GM19238 (cell line): ENCODE measurements around the gene POLR2J3.
"Not testable (repeated sequence)": the region's sequence is repeated elsewhere in the genome, so short reads cannot be mapped to it uniquely, and the experiment has no call there.

Experiments used
- DNase-seq: peaks from one replicate; pipeline ENCODE4 v3.0.0; 2011; ENCODE audit warnings: low spot score; ENCODE audit not compliant: insufficient read length

POLR2J3 gene

DNA sequence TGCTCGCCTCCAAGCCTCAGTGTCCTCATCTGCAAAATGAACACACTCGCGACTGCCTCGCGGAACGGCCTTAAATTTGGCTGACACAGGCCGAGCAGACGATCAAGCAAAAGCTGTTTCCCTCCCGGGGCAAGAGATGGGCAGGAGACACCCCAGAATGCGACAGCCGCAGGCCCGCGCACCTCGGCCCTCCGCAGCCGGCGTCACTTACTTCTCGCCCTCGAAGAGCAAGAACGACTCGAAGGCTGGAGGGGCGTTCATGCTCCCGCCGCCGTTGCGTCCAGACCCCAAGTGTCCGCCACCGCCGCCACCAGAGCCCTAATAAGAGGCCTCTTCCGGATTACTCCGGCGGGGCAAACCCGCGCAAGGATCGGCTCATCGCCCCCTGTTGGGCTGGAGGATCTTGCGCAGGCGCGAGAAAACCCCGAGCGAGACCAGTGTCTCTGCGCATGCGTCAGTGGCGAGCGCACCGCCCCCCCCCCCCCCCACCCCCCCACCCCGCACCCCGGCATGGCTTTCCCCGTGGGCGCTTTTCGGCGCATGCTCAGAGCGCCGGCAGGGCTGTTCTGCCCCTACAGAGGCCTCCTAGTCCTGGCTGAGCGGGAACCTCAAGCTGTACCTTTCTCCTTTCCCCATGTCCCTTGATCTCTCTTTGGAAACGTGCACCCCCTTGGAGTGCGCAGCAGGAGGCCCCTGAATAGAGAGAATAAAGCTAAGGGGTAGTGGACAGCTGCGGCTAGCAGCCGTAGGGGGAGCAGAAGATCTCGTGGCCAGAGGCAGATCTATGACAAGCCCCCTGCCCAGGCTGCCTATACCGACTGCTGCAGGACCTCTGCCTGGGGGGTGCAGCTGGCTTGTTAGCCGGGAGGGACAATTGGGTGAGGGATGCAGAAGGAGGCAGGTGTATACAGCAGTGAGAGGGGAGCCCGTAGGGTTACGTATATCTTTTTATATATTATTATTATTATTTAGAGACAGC lies at the start of gene POLR2J3:
Gene POLR2J3 (minus strand): TSS at position 323 of the 979 bp plus-strand sequence. CDS start 62 bp downstream, at position 261.
- not testable (repeated sequence) for DNase-seq

DNA sequence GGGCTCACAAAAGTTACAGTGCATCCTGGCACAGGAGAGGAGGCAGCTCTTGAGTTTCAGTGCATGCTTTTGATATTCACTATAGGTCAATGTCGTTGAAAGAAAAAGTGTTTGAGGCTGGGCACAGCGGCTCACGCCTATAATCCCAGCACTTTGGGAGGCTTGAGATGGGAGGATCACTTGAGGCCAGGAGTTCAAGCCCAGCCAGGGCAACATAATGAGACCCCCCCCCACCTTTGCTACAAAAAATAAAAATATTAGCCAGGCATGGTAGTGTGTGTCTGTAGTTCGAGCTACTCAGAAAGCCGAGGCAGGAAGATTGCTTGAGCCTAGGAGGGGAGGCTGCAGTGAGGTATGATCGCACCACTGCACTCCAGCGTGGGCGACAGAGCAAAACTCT lies 45.7 kb upstream of the POLR2J3 start:
- DNase-seq = not testable (repeated sequence)

DNA sequence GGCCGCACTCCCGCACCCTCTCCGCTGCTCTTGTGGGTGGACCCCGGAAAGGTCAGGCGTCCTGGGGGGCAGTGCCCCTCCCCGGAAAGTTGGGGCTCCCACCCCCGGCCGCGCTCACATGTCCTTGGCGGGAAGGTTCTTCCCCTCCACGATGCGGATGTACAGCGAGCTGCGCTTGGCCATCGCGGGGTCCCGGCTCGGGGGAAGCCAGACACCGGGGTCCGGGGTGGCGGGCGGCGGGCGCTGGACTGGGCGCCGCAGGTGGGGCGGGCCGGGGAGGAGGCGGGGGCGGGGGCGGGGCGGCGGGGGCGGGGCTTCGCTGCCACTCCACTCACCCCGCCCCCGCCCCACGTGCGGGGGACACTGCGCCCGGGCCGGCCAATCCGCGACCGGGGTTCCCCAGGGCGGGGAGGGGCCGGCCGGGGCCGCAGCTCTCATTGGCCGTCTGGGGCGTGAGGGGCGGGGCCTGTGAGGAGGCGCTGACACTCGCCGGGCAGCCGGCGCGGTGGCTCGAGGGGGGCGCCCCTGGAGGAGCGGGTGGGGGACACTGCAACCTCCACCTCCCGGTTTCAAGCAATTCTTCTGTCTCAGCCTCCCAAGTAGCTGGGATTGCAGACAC lies 44.2 kb upstream of the POLR2J3 start, which contains the start of gene RASA4:
Gene RASA4 (minus strand): TSS at position 250 of the 619 bp plus-strand sequence. CDS start 67 bp downstream, at position 183.
- not testable (repeated sequence) for DNase-seq

DNA sequence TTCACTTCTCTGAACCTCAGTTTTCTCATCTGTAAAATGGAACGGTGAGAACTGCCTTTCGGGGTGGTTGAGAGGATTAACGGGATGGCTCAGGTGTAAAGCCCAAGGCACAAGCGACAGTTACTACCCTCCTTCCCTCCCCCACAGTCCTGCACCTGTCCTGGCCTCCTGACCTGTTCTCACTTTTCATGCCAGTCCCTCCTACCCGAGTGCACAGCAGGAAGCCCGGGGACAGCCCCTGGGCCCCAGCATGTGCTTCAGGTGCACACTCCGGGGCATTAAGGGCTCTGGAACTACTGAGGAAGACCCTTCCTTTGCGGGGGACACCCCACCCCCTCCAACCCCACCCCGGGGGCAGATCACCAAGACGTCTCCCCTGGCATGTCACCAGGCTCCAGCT lies 43.5 kb upstream of the POLR2J3 start:
- not testable (repeated sequence) for DNase-seq

DNA sequence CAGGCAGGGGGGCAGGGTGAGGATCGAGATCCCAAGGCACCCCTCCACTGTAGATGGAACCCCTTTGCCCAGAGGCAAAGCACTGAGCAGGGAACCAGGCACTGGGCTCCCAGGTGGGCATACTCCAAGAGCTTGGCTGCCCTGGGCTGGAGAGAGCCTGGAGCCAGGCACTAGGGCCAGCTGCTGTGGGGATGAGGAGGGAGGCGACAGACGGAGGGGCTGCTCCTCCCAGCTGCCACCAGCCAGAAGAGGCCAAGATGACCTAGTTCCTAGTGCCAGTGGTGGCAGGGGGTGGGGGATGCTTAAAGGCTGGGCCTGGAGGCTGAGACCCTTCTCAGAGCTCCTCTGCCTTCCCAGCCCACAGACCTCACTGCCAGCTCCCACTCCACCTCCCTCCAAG lies 42.5 kb upstream of the POLR2J3 start:
- not testable (repeated sequence) for DNase-seq

DNA sequence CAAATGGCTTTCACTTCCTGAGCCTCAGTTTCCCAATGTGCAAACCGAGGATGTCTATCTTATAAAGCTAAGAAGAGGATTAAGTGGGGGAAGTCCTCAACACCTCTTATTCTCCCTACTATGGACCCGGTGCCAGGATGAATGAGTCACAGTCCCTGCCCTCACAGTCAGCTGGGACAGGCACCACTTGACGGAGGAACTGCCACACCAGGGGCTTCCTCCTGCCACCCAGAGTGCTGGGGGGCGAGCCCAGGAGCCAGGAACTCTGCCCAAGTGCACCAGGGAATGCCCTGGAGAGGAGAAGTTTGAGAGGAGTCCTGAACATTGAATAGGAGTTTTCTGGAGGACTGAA lies 41.9 kb upstream of the POLR2J3 start:
- DNase-seq = not testable (repeated sequence)

DNA sequence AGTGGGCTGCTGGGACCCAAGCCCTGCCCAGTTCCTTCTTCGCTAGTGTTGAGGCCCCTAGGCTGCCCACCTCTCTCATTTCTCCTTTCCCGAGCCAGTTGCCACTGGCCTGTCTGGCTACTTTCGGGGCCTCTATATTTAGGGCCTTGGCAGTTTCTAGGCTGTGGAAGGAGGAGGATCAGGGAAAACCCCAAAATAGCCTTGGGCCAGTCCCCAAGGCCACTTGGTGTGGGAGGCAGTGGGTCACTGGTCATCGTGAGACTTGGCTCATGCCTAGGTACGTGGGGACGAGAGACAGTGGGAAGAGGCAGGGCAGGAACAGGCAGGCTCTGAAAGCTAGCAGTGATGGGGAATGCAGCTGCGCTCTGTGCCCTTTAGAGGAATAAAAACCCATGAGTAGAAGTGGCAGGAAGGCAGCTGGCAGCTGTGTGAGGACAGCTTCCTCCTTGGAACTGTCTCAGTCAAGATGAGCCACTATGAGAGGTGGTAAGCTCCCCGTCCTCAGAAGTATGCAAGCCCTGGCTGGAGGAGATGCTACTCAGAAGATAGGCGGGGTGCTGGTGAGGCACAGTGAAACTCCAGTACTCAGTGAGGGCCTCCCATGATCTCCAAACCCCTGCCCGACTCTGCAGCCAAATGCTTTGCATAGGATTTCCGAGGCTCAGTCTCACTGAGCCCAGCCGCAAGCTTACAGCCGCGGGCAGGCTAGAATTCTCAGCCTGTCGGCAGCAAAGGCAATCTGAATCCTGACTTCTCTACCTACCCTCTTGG lies 41.4 kb upstream of the POLR2J3 start:
- not testable (repeated sequence) for DNase-seq

DNA sequence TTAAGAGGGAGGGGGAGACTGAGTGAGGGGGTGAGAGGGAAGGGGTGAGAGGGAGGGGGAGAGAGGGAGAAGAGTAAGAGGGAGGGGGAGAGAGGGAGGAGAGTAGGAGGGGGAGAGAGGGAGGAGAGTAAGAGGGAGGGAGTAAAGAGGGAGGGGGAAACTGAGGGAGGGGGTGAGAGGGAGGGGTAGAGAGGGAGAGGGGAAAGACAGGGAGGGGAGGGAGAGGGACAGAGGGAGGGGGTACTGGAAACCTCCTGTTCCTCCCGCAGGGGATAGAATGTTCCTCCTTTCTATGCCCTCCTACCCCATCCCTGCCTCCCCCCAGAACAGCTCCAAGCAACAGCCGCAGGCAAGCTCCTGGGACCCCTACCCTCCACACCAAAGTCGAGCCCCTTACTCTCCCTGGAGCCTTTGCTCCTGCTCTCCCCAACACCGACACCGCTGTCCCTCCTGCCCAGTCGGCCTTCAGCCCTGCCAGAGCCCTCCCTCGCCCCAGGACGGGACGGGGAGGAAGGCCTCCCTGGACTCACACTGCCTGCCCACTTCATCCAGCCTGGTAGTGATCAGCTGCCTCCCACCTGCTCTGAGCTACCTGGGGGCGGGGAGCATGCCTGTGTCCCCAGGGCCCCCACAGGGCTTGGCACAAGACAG lies 39.4 kb upstream of the POLR2J3 start:
- DNase-seq = not testable (repeated sequence)

DNA sequence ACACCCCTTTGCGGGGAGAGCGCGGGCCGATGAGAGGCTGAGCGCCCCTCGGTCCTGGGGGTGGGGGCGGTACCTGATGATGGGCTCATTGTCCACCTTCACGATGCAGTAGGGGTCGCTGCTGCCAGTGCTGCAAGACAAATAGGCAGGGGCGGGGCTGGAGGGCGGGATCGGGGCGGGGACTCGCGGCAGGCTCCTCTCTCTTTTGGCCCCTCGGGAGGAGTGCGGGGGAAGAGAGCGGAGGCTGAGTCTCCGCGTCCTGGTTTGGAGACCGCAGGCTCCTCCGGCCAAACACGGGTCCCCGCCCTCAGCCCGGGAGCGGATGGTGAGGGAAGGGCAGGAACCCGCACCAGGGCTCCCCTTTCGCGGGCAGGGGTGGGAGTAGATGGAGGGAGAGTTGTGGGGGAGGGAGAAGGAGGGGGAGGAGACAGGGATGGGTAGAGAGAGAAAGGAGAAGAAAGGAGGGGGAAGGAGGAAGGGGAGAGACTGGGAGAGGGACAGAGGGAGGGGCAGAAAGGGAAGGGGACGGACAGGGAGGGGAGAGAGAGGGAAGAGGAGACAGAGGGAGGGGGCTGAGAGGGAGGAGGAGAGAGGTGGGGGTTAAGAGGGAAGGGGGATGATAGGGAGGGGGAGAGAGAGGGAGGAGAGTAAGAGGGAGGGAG lies 38.8 kb upstream of the POLR2J3 start:
- DNase-seq = not testable (repeated sequence)

DNA sequence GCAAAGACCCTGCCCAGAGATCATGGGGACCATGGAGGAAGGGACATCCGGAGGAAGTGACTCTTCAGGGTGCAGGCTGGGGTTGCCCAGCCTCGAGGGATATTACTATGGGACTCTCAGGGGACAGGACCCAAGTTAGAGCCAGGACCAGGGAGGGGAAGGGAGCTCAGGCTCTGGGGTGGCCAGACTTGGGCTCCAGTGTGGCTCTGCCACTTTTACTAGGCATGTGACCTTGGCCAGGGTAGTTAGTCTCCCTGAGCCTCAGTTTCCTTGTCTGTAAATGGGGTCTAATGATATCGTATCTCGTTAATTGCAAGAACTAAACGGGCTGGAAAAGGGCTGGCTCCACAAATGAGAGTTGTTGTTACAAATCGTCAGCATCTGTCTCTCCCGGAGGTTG lies 38.1 kb upstream of the POLR2J3 start:
- not testable (repeated sequence) for DNase-seq

DNA sequence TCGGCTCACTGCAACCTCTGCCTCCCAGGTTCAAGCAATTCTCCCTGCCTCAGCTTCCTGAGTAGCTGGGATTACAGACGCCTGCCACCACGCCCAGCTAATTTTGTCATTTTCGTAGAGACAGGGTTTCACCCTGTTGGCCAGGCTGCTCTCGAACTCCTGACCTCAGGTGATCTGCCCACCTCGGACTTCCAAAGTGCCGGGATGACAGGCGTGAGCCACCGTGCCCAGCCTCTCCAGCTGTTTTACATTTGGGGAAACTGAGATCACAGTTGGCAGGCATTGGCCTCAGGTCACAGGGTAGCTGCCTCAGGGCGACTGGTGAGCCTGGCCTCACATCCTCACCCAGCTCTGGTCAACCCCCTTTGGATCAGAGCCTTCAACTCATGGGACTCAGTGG lies 37.4 kb upstream of the POLR2J3 start:
- not testable (repeated sequence) for DNase-seq

DNA sequence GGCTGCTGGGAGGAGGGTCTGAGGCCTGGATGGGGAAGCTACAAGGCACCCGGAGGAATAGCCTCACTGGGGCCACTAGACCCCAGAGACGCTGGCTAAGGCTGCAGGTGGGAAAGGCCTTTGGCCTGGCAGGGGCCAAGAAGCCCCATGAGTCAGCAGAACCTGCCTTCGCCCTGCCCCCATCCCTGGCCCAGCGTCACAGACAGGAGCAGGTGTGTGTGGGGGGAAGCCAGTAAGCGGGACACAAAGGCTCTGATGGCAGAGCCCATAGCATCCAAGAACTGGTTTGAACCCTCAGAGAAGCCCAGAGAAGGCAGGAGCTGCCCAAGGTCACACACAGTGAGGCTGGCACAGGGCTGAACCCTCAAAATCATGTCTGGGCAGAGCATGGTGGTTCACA lies 34.5 kb upstream of the POLR2J3 start:
- not testable (repeated sequence) for DNase-seq

DNA sequence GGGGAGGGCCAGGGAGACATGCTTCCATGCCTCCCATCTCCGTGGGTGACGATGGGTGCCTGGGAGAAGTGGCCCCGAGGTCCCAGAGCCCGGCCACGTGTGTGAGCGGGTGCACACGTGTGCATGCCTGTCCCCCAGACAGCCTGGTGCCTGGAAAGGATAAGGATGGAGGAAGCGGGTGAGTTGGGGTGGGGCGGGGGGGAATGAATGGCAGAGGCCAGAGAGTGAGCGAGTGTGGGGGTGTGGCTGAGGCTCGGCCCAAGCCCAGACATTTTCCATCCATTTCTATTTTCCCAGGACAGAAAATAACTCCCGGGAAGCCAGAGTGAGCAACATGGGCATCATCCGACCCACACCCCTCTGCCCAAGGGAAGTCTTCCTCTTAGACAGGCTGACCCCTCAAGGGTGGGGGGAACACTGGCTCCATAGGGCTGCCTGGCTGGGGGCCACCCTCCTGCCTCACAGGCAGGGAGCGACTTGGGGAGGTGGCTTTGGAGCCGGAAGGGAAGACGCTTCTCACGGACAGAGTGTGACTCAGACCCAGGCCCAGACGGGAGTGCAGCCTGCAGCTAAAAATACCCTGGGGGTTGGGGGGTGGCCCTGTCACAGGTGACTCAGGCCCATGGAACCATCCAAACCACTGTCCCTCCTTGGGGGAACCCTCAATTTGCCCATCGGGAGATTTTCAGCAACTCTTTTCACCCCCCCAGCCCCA lies 32.2 kb upstream of the POLR2J3 start:
- not testable (repeated sequence) for DNase-seq

DNA sequence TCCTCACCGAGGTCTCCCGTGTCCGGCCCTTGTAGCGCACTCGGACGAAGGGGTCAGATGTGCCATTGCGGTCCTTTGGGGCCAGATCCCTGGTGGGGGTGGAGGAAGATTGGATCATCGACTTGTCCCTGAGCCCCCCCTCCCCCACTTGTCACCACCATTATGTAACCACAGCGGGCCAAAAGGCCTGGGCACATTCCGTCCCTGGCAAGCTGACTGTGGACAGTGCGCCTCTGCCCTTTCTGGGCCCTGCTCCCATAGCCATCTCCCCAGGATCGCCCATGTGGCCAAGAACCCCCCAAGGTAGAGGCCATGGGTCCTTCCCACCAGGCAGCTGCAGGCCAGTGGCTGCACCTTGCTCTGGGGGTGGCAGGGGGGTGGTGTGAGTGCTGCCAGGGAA lies 29.9 kb upstream of the POLR2J3 start:
- not testable (repeated sequence) for DNase-seq

DNA sequence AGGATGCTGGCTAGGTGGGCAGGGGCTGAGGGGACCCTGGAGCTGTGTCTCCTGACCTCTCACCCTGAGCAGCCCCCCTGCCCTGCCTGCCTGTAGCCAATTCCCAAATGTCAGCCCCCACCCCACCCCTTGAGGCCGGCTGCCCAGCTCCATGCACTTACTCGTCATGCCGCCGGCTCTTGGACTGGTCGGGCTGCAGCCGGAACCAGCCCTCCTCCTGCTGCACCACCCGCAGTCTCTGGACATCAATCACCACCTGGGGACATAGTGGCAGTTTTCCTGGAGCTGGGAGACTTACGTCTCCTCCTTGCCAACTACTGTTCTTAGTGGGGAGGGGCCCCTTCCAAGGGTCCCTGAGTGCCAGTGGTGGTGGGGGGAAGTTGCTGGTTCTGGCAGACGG lies 27.3 kb upstream of the POLR2J3 start:
- DNase-seq = not testable (repeated sequence)

DNA sequence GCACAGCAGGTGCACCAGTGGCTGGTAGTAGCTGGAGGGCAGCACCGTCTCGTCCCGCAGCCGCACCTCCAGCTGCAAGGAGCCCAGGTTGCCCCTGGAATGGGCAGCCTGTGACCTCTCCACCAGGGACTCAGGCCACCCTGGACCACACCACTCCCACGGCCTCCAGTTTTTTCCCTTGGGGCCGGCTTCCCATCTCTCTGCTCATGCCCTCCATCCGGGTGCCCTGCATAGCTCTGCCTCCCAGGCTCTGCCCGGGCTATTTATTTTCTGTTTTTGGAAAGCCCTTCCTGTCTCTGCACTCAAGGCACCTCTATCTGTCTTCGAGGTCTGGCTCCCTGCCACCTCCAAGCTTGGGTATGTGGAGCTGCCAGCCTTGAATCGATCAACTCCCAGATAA lies 23.7 kb upstream of the POLR2J3 start:
- DNase-seq = not testable (repeated sequence)

DNA sequence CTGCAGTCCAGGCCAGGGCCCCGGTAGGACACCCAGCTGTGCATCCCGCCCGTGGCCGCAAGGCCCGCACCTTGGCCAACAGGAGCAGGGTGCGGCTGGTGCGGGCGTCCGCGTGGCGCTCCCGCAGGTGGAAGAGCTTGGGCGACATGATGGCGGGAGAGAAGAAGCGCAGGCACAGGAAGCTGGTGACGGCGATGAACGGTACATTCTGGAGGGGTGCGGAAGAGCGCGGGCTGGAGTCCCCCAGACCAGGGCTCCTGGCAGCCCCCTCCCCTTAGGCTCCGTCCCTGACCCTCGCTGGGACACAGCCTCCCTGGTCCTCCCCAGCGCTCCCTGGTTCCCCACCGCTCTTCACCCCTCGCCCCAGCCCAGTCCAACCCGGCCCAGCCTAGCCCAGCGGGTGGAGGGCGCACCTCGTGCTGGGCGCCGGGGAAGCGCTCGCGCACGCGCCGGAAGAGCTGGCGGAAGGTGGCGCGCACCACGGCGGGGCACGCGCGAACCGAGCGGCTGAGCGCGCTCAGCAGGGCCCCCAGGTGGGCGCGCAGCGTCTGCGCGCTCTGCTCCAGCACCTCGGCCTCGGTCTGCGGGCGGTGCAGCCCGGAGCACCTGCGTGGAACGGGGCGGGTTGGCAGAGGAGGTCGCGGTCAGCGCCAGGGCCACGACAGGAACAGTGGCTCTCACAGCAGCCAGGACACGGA lies 21.4 kb upstream of the POLR2J3 start:
- DNase-seq = not testable (repeated sequence)

DNA sequence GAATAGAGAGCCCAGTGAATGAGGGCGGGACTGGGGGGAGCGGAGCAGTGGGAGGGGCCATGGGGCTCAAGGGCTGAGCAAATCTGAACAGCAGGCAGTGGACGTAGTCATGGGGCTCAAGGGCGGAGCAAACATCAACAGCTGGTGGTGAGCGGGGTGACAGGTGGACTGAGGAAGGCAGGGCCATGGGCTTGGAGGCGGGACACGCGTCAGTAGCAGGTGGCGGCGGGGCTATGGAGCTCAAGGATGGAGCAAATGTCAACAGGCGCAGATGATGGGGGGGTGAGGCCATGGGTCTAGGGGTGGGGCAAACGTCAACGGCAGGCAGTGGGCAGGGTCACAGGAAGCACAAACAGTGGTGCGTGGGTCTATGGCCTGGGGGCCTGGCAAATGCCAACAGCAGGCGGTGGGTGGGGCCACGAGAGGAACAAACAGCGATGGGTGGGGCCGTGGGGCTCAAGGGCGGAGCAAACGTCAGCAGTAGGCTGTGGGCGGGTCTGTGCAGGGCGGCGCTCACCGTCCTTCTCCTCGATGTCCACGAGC lies 20.2 kb upstream of the POLR2J3 start:
- DNase-seq = not testable (repeated sequence)

DNA sequence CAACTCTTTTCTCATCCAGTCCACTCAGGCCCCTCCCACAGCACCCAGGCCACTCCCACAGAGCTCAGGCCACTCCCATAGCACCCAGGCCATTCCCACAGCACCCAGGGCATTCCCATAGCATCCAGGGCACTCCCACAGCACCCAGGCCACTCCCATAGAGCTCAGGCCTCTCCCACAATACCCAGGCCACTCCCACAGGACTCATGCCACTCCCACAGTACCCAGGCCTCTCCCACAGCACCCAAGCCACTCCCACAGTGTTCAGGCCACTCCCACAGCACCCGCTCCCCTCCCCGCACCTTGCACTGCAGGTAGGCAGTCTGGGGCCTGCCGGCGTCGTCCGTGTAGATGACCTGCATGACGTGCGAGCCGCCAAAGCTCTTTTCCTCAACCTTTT lies 17.5 kb upstream of the POLR2J3 start:
- DNase-seq = not testable (repeated sequence)
